DND-41 (cell line): ENCODE measurements around the gene NAV1.

ENCODE experiments used
- CTCF ChIP-seq: IDR thresholded peaks from 2 replicates; pipeline ENCODE4 v1.5.1; 2012; ENCODE audit warnings: borderline replicate concordance, low read length, moderate library complexity, mild to moderate bottlenecking; ENCODE audit not compliant: poor library complexity, severe bottlenecking; ENCODE audit errors: extremely low read depth
- EZH2 ChIP-seq: IDR thresholded peaks from 3 replicates; pipeline ENCODE4 v1.6.1; 2012; ENCODE audit warnings: borderline replicate concordance, low read depth, mild to moderate bottlenecking, moderate library complexity, low read length, inconsistent platforms; ENCODE audit not compliant: severe bottlenecking

DNA sequence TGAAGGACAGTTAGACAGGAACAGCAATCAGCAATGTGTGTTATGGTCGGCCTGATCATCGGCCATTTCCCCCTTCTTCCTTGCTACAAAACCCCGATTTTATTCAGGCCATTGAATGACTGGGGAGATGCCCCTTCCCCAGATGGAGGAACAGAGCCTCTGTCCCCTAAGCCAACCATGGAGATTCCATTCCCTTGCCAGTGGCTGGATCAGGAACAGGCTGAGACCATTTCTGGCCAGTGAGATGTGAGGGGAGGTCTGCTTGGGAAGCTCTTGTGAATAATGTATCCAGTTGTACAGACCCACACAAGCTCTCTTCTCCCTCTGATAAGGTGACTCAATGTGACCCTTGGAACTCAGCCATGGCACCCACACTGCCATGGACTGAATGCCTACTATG lies 39.7 kb upstream of the NAV1 start:
- TF ChIP-seq CTCF, result no peak
- no peak for TF ChIP-seq EZH2
